DND-41 (cell line): ENCODE data around the gene PINK1.

ENCODE experiments used
- CTCF ChIP-seq: IDR thresholded peaks from 2 replicates; pipeline ENCODE4 v1.5.1; 2012; ENCODE audit warnings: borderline replicate concordance, low read length, moderate library complexity, mild to moderate bottlenecking; ENCODE audit not compliant: poor library complexity, severe bottlenecking; ENCODE audit errors: extremely low read depth
- EZH2 ChIP-seq: IDR thresholded peaks from 3 replicates; pipeline ENCODE4 v1.6.1; 2012; ENCODE audit warnings: borderline replicate concordance, low read depth, mild to moderate bottlenecking, moderate library complexity, low read length, inconsistent platforms; ENCODE audit not compliant: severe bottlenecking

DNA sequence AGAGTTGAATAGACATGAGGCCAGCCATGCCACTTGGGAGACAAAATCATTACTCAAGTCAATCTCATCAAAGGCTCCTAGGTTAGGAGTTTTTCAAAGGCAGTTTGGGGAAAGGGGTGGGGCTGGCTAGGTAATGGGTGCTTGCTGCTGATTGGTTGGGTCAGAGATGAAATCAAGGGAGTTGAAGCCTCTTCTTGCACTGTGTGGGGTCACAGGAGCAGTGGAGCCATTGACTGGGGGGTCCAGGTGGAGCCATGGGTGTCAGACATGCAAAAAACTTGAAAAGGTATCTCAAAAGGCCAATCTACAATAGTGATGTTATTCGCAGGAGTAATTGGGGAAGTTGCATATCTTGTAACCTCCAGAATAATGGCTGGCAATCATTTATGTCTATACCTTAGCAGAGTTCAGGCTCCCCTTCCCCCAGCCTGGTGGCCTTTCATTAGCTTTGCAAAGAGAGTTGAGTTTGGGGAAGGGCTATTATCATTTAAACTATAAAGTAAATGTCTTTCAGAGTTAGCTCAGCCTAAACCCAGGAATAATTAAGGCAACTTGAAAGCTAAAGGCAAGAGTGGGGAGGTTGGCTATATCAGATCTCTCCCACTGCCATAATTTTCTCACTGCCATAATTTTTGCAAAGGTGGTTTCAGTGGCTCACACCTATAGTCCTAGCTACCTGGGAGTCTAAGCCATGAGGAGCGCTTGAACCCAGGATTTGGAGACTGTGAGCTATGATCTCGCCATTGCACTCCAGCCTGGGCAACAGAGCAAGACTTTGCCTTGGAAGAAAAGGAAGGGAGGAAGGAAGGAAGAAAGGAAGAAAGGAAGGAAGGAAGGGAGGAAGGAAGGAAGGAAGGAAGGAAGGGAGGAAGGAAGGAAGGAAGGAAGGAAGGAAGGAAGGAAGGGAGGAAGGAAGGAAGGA is 7.8 kb upstream of the PINK1 start:
- TF ChIP-seq CTCF (no peak), EZH2 (no peak)
